ENCODE data around the gene ADAMTS17.

GRCh38 chr15:100133001-100133400 lies 208.8 kb downstream of the ADAMTS17 start:
- TF ChIP-seq CTCF (IDR thresholded peaks at IDR 0.05) (peak in 1 of 4 donors; percentile 18), POLR2A (IDR thresholded peaks at IDR 0.05) (no peak)

Data from right lobe of liver (tissue), 4 donors.